KMS-11 (cell line): Measurements from ENCODE around the gene DCAF10.

ENCODE experiments used
- H2AFZ ChIP-seq: fragments of 200-600 bp; sonication (generic); 2 replicates; pipeline ENCODE4 v1.6.1; 2016; ENCODE audit warnings: antibody characterized with exemption, mixed run types, low read depth
- H3K27ac ChIP-seq: fragments of 200-600 bp; sonication (generic); 2 replicates; pipeline ENCODE4 v1.6.1; 2016; ENCODE audit warnings: mild to moderate bottlenecking, mixed run types
- H3K27me3 ChIP-seq: fragments of 200-600 bp; sonication (generic); 2 replicates; pipeline ENCODE4 v1.6.1; 2017; ENCODE audit warnings: mild to moderate bottlenecking, low read depth, mixed run types, moderate library complexity; ENCODE audit not compliant: insufficient read depth
- H3K36me3 ChIP-seq: fragments of 200-600 bp; sonication (generic); 2 replicates; pipeline ENCODE4 v1.6.1; 2017; ENCODE audit warnings: mild to moderate bottlenecking, mixed run types; ENCODE audit not compliant: insufficient read depth
- H3K4me1 ChIP-seq: fragments of 200-600 bp; sonication (generic); 2 replicates; pipeline ENCODE4 v1.6.1; 2016; ENCODE audit warnings: mild to moderate bottlenecking, low read depth, mixed run types; ENCODE audit not compliant: poor library complexity, severe bottlenecking
- H3K4me2 ChIP-seq: fragments of 200-600 bp; sonication (generic); 2 replicates; pipeline ENCODE4 v1.7.0; 2016; ENCODE audit warnings: mild to moderate bottlenecking, mixed run types
- H3K4me3 ChIP-seq: fragments of 200-600 bp; sonication (generic); IDR thresholded peaks from 2 replicates; pipeline ENCODE4 v1.6.1; 2017; ENCODE audit warnings: low read depth, low read length, mixed read lengths; ENCODE audit not compliant: insufficient read depth
- H3K79me2 ChIP-seq: fragments of 200-600 bp; sonication (generic); 2 replicates; pipeline ENCODE4 v1.6.1; 2016; ENCODE audit warnings: low read depth, mixed run types; ENCODE audit not compliant: insufficient read depth
- H3K9ac ChIP-seq: fragments of 200-600 bp; sonication (generic); 2 replicates; pipeline ENCODE4 v1.6.1; 2016; ENCODE audit warnings: mild to moderate bottlenecking, mixed run types
- H4K20me1 ChIP-seq: fragments of 200-600 bp; sonication (generic); 2 replicates; pipeline ENCODE4 v1.6.1; 2016; ENCODE audit warnings: mild to moderate bottlenecking, mixed run types; ENCODE audit not compliant: insufficient read depth
- CTCF ChIP-seq: fragments of 200-600 bp; sonication (generic); conservative IDR thresholded peaks from 2 replicates; pipeline ENCODE4 v1.6.1; 2017; ENCODE audit warnings: low read depth, mild to moderate bottlenecking, antibody characterized with exemption, low read length, moderate library complexity, mixed read lengths

The DCAF10 gene

GRCh38 chr9:37827483-37828165 lies 27.0 kb downstream of the DCAF10 start:
- no peak overlapping the region for H3K4me3 ChIP-seq
- no peak overlapping the region for H3K27ac ChIP-seq
- no peaks in the 10 kb centered on the region; the same call in 1 of the 2 replicates for H3K36me3 ChIP-seq
- no peak for TF ChIP-seq CTCF
- no peak overlapping the region for H3K9ac ChIP-seq
- no peaks in the 10 kb centered on the region for H3K27me3 ChIP-seq
- H3K4me2 ChIP-seq: no peak overlapping the region
- no peaks in the 10 kb centered on the region for H4K20me1 ChIP-seq
- no peaks in the 10 kb centered on the region for H3K4me1 ChIP-seq
- no peaks in the 10 kb centered on the region for H3K79me2 ChIP-seq
- no peak overlapping the region for H2AFZ ChIP-seq

- Histone ChIP-seq H3K79me2 (no peaks in the 10 kb centered on the region), H3K4me1 (peaks cover 18% of the 10 kb centered on the region), H2AFZ (no peak overlapping the region), H3K27ac (no peak overlapping the region; the same call in 1 of the 2 replicates), H3K4me2 (no peak overlapping the region), H4K20me1 (no peaks in the 10 kb centered on the region), H3K36me3 (no peaks in the 10 kb centered on the region), H3K27me3 (no peaks in the 10 kb centered on the region), H3K9ac (no peak overlapping the region), H3K4me3 (no peak overlapping the region)
- TF ChIP-seq CTCF: no peak
Observed at GRCh38 chr9:37835821-37836220, 35.2 kb downstream of the DCAF10 start.

GRCh38 chr9:37836386-37836785 lies 35.8 kb downstream of the DCAF10 start:
- no peak overlapping the region for H3K4me3 ChIP-seq
- H3K4me2 ChIP-seq: no peak overlapping the region
- no peaks in the 10 kb centered on the region for H3K27me3 ChIP-seq
- no peak for TF ChIP-seq CTCF
- H2AFZ ChIP-seq: no peak overlapping the region
- H3K27ac ChIP-seq: no peak overlapping the region; the same call in 1 of the 2 replicates
- H3K36me3 ChIP-seq: no peaks in the 10 kb centered on the region
- no peaks in the 10 kb centered on the region for H4K20me1 ChIP-seq
- H3K9ac ChIP-seq: no peak overlapping the region
- no peaks in the 10 kb centered on the region for H3K79me2 ChIP-seq
- peaks cover 18% of the 10 kb centered on the region for H3K4me1 ChIP-seq

GRCh38 chr9:37839496-37840461 lies 39.2 kb downstream of the DCAF10 start:
- no peak overlapping the region for H3K9ac ChIP-seq
- H3K4me2 ChIP-seq: no peak overlapping the region
- H3K27ac ChIP-seq: no peak overlapping the region
- H3K27me3 ChIP-seq: no peaks in the 10 kb centered on the region
- H3K4me1 ChIP-seq: peaks cover 18% of the 10 kb centered on the region
- no peaks in the 10 kb centered on the region for H3K79me2 ChIP-seq
- H4K20me1 ChIP-seq: no peaks in the 10 kb centered on the region
- no peaks in the 10 kb centered on the region for H3K36me3 ChIP-seq
- no peak for TF ChIP-seq CTCF
- no peak overlapping the region for H2AFZ ChIP-seq
- H3K4me3 ChIP-seq: no peak overlapping the region
